Muscle of arm (tissue), 12 donors: ENCODE data around the gene CEP152. TPM values are rescaled to one million over a fixed set of nuclear protein-coding genes. Genes with fewer than 3 reads are reported as not detected.
A peak's percentile ranks its signal among the peaks of the same experiment; 100 is the strongest.

ENCODE experiments used
- DNase-seq: peaks from one replicate; pipeline ENCODE4 v3.0.0-alpha.2; 2013
- polyA plus RNA-seq, 12 donors: library from polyadenylated mRNA; unstranded; fragments of 120-200 nt; gene quantifications; one replicate each; pipeline ENCODE4 v1.2.1, GENCODE V29; 2013; ENCODE audit not compliant: insufficient read length in 12 of 12

CEP152 gene
- polyA plus RNA-seq, 12 donors, result 1.7 to 7.9 (median 4.3) TPM; not detected in 1

DNA sequence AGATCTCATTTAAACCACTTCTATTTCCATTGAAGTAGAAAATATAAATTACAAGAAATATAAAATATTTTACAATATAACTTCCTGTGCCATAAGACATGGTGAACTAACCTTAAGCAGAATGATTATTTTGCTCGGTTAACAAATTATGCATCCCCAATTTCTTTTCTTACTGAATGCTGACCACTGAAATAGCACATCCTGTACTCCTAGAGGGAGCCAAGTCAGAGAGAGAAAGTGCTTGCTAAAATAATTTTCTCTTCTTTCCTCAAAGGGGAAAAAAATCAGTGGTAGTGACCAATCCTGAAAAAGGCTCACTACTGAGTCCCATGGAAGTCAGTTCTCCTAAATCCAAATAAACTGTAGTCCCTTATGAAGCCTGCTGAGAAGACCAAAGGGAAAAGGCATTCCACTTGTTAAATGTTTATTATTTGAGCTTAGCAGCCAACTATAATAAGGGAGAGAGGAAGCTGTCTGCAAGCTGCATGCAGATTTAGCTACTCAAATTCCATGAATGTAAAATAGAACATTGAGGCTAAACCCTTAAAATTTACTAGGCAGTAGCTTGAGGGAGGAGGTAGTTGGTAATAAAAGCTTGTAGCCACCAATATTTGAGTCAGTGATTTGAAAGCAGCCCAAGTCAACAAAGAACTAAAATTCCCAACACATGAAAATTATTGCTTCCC lies 33.1 kb downstream of the CEP152 start:
- DNase-seq, result no peak

GRCh38 chr15:48775546-48775945 lies 35.3 kb downstream of the CEP152 start:
- no peak for DNase-seq

- no peak for DNase-seq
These were observed 36.4 kb downstream of the CEP152 start for GRCh38 chr15:48774484-48774883.

DNA sequence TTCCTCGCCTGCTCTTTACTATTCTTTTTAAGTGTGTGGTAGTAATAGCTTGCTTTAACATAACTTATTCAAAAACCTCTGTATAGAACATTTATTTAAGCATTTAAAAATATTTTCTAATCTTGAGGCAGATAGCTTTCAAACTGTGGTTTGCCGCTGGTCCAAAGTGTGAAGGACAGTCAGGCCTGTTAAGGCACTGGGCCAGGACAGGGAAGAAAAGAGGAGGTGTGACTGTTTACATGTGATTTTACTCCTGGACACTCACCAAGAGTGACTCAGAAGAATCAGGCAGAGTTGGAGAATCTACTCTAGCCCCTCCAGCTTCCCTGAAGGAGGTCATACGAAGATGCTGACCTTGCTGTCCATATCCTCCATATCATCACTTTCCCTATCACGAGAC lies 44.7 kb downstream of the CEP152 start:
- no peak for DNase-seq

- no peak for DNase-seq
These were observed 45.8 kb downstream of the CEP152 start for GRCh38 chr15:48765022-48765421.

DNA sequence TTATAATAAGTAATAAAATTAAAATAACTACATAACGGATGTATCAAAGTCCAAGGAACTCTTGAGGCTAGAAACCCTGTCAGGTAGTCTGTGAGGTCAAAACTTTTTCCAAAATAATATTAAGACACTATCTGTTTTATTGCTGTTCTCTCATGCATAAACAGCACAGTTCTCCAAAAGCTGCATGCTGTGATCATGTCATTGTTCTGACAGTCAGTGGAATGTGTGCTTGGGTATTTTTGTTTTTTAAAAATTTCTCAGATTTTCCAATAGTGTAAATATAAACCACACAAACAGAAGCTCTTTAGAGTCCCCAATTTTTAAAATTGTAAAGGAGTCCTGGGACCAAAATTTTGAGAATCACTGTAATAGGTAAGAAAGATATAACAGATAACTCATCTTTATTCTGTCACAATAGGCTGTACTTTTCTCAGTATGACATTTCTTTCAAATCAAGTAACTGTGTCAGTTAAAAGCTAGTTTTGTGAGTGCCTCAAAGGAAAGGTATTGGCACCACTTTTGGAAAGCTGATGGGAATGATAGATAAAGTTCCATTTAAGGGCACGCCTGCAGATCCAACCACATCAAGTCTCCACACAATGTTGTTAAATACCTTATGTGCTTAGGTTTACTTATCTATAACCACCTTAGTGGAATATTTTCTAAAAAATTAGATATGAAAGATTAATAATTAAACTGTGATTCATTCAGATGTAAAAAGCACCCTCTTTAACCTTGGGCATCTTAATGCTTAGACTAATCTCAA lies 49.3 kb downstream of the CEP152 start:
- no peak for DNase-seq

GRCh38 chr15:48759921-48760320 lies 50.9 kb downstream of the CEP152 start:
- no peak for DNase-seq

DNA sequence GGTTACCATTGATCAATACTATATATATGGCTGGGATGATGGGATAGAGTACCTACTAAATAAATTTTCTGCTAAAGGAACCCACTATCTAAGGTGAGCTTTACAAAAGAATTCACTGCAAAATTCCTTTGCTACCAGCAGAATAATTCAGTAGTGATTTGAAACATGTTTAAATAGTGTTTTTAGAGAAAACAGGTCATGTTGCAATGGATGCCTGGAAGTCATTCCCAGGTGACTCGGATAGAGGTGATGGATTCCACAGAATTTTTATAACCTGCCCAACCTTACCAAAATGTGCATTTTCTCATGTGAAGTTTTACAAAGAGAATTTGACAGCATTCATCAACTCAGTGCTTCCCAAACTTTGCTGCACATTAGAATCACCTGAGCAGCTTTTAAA lies 53.2 kb downstream of the CEP152 start:
- no peak for DNase-seq

GRCh38 chr15:48754011-48754410 lies 56.9 kb downstream of the CEP152 start:
- DNase-seq, result no peak

DNA sequence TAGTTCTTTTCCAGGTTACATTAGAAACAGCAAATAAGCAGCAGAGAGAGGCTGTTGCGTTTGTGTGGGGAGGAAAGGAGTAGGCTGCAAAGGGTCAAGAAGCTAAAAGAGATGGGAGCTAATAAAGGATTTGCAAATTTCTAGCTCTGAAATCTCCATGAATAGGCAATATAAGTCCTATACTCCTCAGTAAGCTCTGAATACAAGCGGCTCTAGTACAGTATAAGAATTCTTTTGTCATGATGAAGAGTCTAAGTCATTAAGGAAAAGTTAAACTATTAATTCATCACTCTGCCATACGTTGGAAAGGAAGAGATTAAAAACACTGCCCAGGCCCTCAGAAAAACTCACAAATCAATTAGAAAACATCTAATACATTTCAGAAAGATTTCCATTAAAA lies 59.3 kb downstream of the CEP152 start:
- no peak for DNase-seq

DNA sequence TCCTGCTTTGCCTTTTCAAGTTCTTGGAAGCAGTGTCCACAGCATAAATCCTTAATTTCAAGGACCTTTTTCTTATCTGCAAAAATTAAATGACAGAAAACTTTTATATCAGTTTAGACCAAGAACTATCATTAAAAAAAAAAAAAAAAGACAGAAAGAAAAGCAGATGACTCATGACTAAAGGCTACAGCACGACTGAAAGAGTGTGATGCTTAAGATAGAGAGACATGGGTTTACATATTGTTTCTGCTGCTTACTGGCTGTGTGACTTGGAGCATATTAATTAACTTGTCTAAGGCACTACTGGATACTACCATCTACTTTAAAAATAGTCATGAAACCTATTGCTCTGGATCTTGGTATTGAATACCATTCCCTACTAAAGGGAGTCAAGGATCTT lies 62.3 kb downstream of the CEP152 start:
- no peak for DNase-seq

GRCh38 chr15:48733615-48734014 lies 77.3 kb downstream of the CEP152 start:
- no peak for DNase-seq

DNA sequence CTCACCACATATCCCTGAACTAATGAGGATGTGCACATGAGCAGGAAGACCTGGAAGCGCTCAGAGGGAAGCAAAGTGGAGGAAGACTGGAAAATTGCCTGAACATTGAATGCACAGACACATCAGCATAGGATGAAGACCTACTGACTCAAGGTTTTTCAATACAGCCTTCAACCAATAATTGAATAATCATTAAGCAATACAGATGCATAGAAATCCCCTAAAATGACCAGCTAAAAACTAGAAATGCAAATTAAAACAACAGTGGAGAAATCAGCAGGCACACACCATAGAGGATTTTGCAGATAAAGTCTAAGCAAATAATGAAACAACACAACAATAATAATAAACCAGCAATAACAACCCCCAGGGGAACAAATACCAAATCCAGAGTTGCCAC lies 80.4 kb downstream of the CEP152 start:
- no peak for DNase-seq

DNA sequence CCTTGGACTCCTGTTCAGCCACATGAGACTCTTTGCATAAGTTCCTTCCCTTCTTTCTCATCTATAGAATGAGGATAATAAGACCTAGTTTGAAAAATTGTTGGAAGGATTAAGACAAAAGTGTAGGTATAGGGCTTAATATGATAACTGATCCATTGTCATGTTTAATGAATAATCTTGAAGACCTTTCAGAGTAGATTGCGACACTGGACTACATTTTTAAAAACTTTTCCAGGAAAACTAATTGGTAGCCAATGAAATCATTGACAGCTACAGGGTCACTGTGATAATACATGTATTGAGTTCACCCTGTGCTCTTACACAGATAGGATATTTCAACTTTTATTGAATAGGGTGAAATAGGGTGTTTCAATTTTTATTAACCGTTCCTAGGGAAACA lies 86.9 kb downstream of the CEP152 start:
- no peak for DNase-seq

GRCh38 chr15:48722764-48723661 lies 87.9 kb downstream of the CEP152 start:
- DNase-seq, result no peak

GRCh38 chr15:48721061-48721810 lies 89.6 kb downstream of the CEP152 start:
- peak; percentile 18 for DNase-seq

DNA sequence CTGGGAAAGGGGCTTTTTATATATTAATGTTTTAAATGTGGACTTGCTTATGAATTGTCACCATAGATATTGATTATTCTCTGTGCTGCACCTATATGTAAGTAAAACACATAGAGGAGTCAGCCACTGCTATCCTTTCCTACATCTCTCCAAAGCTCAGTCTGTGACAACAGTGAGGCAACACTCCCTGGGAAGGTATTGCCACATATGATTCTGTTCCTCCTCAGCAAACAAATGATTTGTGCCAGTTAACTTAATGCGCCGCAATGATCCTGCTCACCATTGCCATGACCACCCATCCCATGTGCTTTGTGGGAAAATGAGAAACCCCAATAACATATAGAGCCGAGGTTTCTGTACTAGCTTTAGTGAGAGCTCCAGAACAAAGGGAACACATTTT lies 90.2 kb downstream of the CEP152 start:
- DNase-seq, result no peak

DNA sequence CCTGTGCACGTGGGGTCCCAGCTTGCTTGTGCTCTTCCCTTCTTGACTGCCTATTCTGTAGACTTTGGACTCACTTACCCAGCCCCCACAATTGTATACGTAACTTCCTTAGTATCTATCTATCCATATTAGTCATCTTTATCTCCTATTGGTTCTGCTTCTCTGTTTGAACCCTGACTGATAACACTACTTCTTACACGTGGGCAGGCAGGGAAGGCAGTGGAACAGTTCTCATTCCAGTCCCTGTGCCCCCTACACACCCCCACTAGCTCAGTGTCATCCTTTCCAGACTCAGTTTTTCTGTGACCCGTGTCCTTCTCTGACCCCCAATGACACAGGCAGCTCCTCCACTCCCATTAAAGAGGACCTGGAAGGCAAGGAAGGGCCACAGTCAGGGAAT lies 91.2 kb downstream of the CEP152 start:
- DNase-seq, result no peak

DNA sequence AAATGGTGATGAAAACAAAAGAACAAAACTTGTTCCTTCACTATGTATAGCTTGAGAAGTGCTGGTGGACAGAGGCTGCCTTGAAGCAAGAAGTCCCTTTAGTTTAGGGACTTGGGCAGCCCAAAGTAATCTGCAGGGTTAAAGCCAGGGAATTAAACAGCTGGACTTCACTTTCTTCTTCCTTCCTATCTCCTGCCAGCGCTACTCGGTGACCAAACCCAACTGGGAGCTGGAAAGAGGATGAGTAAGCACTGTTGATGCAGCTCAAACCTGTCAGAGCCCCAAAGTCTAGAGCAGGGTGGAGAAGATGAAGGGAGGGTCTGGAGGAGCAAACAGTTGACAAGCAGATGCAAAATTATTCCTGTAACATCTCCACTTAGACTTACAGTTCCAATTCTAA lies 92.2 kb downstream of the CEP152 start:
- DNase-seq, result peak; percentile 8

DNA sequence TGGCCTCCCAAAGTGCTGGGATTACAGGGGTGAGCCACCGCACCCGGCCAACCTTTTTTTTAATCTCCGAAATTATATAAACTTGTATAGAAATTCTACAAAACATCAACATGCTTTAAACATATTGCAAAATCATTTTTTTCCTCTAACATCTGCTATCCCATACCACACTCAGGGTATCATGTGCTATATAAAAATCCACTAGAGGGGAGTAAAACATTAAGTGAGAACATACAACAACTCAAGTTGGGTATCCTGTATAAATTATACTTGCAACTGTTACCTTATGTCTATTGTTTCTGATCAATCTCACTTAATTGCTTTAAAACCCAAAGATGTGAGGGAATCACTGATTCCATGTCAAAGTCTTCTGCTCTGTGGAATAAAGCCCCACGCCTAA lies 93.4 kb downstream of the CEP152 start:
- no peak for DNase-seq

- no peak for DNase-seq
These were observed 98.3 kb downstream of the CEP152 start for GRCh38 chr15:48712546-48712945.
